GM12878 (cell line): ENCODE results near the gene LAMA5. TPM values are rescaled to one million over a fixed set of nuclear protein-coding genes. Genes with fewer than 3 reads are reported as not detected.

ENCODE experiments used
- ATAC-seq: fragments of 200-7000 bp; cut with Tn5 transposase; 3 replicates; pipeline ENCODE4 v1.9.1; 2020; ENCODE audit warnings: mild to moderate bottlenecking, moderate library complexity
- BruUV-seq: library from RNA; stranded (reverse); fragments of 400-500 nt; replicated peaks from 2 replicates; lab custom pipeline; 2021; lab: Mats Ljungman, UMichigan
- CTCF ChIA-PET: fragments of 300-600 bp; sonication (Branson Sonifier 250); formaldehyde crosslinking; extraction: SDS; loops from one replicate; lab custom pipeline; 2021; ENCODE audit warnings: inconsistent platforms; lab: Yijun Ruan, JAX
- POLR2A ChIA-PET: fragments of 350-600 bp; formaldehyde crosslinking; extraction: SDS; loops from one replicate; lab custom pipeline; 2021; ENCODE audit warnings: inconsistent platforms; lab: Charles Lee
- RAD21 ChIA-PET: fragments of 300-600 bp; sonication (Branson Sonifier 250); formaldehyde crosslinking; loops from one replicate; lab custom pipeline; 2023; ENCODE audit warnings: antibody characterized with exemption; ENCODE audit not compliant: unreplicated experiment; lab: Charles Lee
- SMC1A ChIA-PET: fragments of 300-600 bp; sonication (Branson Sonifier 250); formaldehyde crosslinking; loops from one replicate; lab custom pipeline; 2023; ENCODE audit not compliant: unreplicated experiment, uncharacterized antibody; lab: Charles Lee
- DNase-seq: peaks from one replicate; pipeline ENCODE4 v3.0.0-alpha.2; 2011; ENCODE audit warnings: low read depth, low spot score
- FAIRE-seq: peaks from 3 replicates; lab custom pipeline; 2011; peaks lifted over from hg19 to GRCh38; lab: Jason Lieb, UNC
- H2AFZ ChIP-seq: 2 replicates; pipeline ENCODE4 v1.6.0; 2011; ENCODE audit warnings: low read depth, low read length, control low read depth; ENCODE audit not compliant: control insufficient read depth
- H3K27ac ChIP-seq: 2 replicates; pipeline ENCODE4 v1.5.1; 2011; ENCODE audit warnings: control low read depth; ENCODE audit not compliant: control insufficient read depth, insufficient read depth
- H3K27me3 ChIP-seq, 2 experiments: replicated peaks in 1 of 2; 2 replicates each; pipeline versions ENCODE4 v1.6.0 to v1.6.1; 2011; ENCODE audit warnings: low read length in 1 of 2; ENCODE audit not compliant: control insufficient read depth in 2 of 2, insufficient read depth in 2 of 2
- H3K36me3 ChIP-seq, 2 experiments: 2 replicates each; pipeline ENCODE4 v1.5.1; 2011; ENCODE audit warnings: low read length in 1 of 2; ENCODE audit not compliant: control insufficient read depth in 2 of 2, insufficient read depth in 2 of 2
- H3K4me1 ChIP-seq: 2 replicates; pipeline ENCODE4 v1.6.1; 2011; ENCODE audit warnings: mild to moderate bottlenecking, low read length, moderate library complexity, mixed read lengths; ENCODE audit not compliant: control insufficient read depth, insufficient read depth
- H3K4me2 ChIP-seq: 2 replicates; pipeline ENCODE4 v1.6.0; 2011; ENCODE audit warnings: control low read depth; ENCODE audit not compliant: control insufficient read depth, insufficient read depth
- H3K4me3 ChIP-seq: fragments of 200-600 bp; sonication (generic); 2 replicates; pipeline ENCODE4 v1.5.1; 2016
- H3K79me2 ChIP-seq: 2 replicates; pipeline ENCODE4 v1.6.0; 2011; ENCODE audit warnings: low read length; ENCODE audit not compliant: control insufficient read depth, insufficient read depth
- H3K9ac ChIP-seq: 2 replicates; pipeline ENCODE4 v1.8.0; 2011; ENCODE audit warnings: low read length, control low read depth, mixed read lengths; ENCODE audit not compliant: control insufficient read depth, insufficient read depth
- H3K9me3 ChIP-seq: replicated peaks from 3 replicates; pipeline ENCODE4 v1.5.1; 2011; ENCODE audit warnings: mild to moderate bottlenecking, low read length; ENCODE audit not compliant: control insufficient read depth, insufficient read depth
- H4K20me1 ChIP-seq: 2 replicates; pipeline ENCODE4 v1.6.0; 2011; ENCODE audit not compliant: control insufficient read depth, insufficient read depth
- ETV6 ChIP-seq, 2 experiments: fragments of 450-650 bp in 1 of 2; IDR thresholded peaks in 1 of 2; conservative IDR thresholded peaks in 1 of 2; 2 replicates each; pipeline ENCODE4 v1.6.1; 2014; ENCODE audit warnings: antibody characterized with exemption in 1 of 2, borderline replicate concordance in 1 of 2, low read depth in 1 of 2, mild to moderate bottlenecking in 1 of 2, moderate library complexity in 1 of 2
- HCFC1 ChIP-seq: fragments of 150-350 bp; IDR thresholded peaks from 2 replicates; pipeline ENCODE4 v1.6.1; 2014; ENCODE audit warnings: low read length
- HDAC6 ChIP-seq: fragments of 200-600 bp; sonication (generic); IDR thresholded peaks from one replicate; pipeline ENCODE4 v1.8.0; 2017; ENCODE audit warnings: antibody characterized with exemption; ENCODE audit not compliant: unreplicated experiment
- JUNB ChIP-seq: IDR thresholded peaks from 2 replicates; pipeline ENCODE4 v1.6.1; 2016; ENCODE audit warnings: antibody characterized with exemption, mild to moderate bottlenecking
- JUND ChIP-seq: IDR thresholded peaks from 2 replicates; pipeline ENCODE4 v1.6.1; 2012; ENCODE audit warnings: low read depth, mild to moderate bottlenecking, low read length, improper control_type of control experiment, moderate library complexity
- MEF2B ChIP-seq: fragments of 450-650 bp; IDR thresholded peaks from 2 replicates; pipeline ENCODE4 v1.6.1; 2018; ENCODE audit warnings: mild to moderate bottlenecking, moderate library complexity; ENCODE audit not compliant: partially characterized antibody, poor library complexity, severe bottlenecking
- MTA3 ChIP-seq: IDR thresholded peaks from 2 replicates; pipeline ENCODE4 v1.6.1; 2012; ENCODE audit warnings: low read length, inconsistent platforms, borderline replicate concordance
- NBN ChIP-seq: fragments of 450-650 bp; IDR thresholded peaks from 2 replicates; pipeline ENCODE4 v1.6.1; 2016
- PAX8 ChIP-seq: fragments of 450-650 bp; IDR thresholded peaks from 2 replicates; pipeline ENCODE4 v1.6.1; 2017; ENCODE audit warnings: mild to moderate bottlenecking, moderate library complexity
- PKNOX1 ChIP-seq: fragments of 450-650 bp; IDR thresholded peaks from 2 replicates; pipeline ENCODE4 v1.6.1; 2016; ENCODE audit warnings: mild to moderate bottlenecking
- POLR2AphosphoS2 ChIP-seq: IDR thresholded peaks from 2 replicates; pipeline ENCODE4 v1.6.1; 2011; ENCODE audit warnings: low read depth, mild to moderate bottlenecking, low read length, improper control_type of control experiment, moderate library complexity
- RBBP5 ChIP-seq: fragments of 200-600 bp; sonication (generic); conservative IDR thresholded peaks from 2 replicates; pipeline ENCODE4 v1.6.1; 2016
- RUNX3 ChIP-seq: IDR thresholded peaks from 2 replicates; pipeline ENCODE4 v1.6.1; 2012; ENCODE audit warnings: low read length, inconsistent platforms
- SMC3 ChIP-seq: IDR thresholded peaks from 2 replicates; pipeline ENCODE4 v1.6.1; 2011; ENCODE audit warnings: low read length, improper control_type of control experiment, borderline replicate concordance
- TARDBP ChIP-seq: IDR thresholded peaks from 2 replicates; pipeline ENCODE4 v1.6.1; 2016; ENCODE audit warnings: borderline replicate concordance
- USF2 ChIP-seq: IDR thresholded peaks from 2 replicates; pipeline ENCODE4 v1.6.1; 2011; ENCODE audit warnings: low read depth, low read length, improper control_type of control experiment, borderline replicate concordance
- ZBED1 ChIP-seq: IDR thresholded peaks from 2 replicates; pipeline ENCODE4 v1.6.1; 2016; ENCODE audit warnings: borderline replicate concordance
- ZZZ3 ChIP-seq: IDR thresholded peaks from 2 replicates; pipeline ENCODE4 v1.6.1; 2011; ENCODE audit warnings: low read depth; ENCODE audit not compliant: control insufficient read depth, insufficient read length
- WGBS: methylation state at CpG from one replicate; pipeline ENCODE4 v1.1.6; 2016; ENCODE audit warnings: low lambda C conversion rate; ENCODE audit not compliant: insufficient replicate concordance, insufficient coverage; ENCODE audit errors: missing lambda C conversion rate; 5-methylcytosine and 5-hydroxymethylcytosine counted together
- in situ Hi-C: fragments of 300-500 bp; cut with MboI; formaldehyde crosslinking; loops from 9 replicates; pipeline ENCODE4 v1.14.3; 2018; ENCODE audit warnings: mixed read lengths
- intact Hi-C: fragments of 100-400 bp; cut with micrococcal nuclease; formaldehyde crosslinking; loops from one replicate; pipeline ENCODE4 v1.14.2; 2022; ENCODE audit not compliant: unreplicated experiment
- polyA plus RNA-seq, 11 experiments: library from polyadenylated mRNA; depleted of rRNA in 4 of 11; unstranded in 6 of 11; stranded (reverse) in 5 of 11; fragments of >200 nt; fragmentation: Nextera tagmentation in 4 of 11; fragmentation: Illumina TruSeq in 1 of 11; extraction: Ambion mirVana in 4 of 11; extraction: Trizol in 1 of 11; gene quantifications; 1 replicate in 1 of 11; 2 replicates in 10 of 11; pipeline versions ENCODE4 v1.2.1 to v1.2.3, GENCODE V29; 2011 to 2016; ENCODE audit warnings: inconsistent platforms in 2 of 11, missing spikeins in 2 of 11, low read depth in 1 of 11
- total RNA-seq, 4 experiments: library from RNA; depleted of rRNA in 3 of 4; stranded (reverse); fragments of >200 nt in 3 of 4; fragmentation: Illumina TruSeq in 1 of 4; extraction: Trizol in 1 of 4; gene quantifications; 2 replicates each; pipeline versions ENCODE4 v1.2.1 to v1.2.3, GENCODE V29; 2013 to 2021
- TF ChIP-seq, protein P1 (sequence below): fragments of 450-650 bp; IDR thresholded peaks from 2 replicates; pipeline ENCODE4 v1.6.1; 2017; ENCODE audit warnings: mild to moderate bottlenecking, moderate library complexity

Gene LAMA5
- total and polyA plus RNA-seq, 10 of the 15 experiments (the other 5 are each of a cell fraction or from before 2014, with no cell fraction given) = 0.09 to 3.1 (median 1.6) TPM; not detected in 3

DNA sequence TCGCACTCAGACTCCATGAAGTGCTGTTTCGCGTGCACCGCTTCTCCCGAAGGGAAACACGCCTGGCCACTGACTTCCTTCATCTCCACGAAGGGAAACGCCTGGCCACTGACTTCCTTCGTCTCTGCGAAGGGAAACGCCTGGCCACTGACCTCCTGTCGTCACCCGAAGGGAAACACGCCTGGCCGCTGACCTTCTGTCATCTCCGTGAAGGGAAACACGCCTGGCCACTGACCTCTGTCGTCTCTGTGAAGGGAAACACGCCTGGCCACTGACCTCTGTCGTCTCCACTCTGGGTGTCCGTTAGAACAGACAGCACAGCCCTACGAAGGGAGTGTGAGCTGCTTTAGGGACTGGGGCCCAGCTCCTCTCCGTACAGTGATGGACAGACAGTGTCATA, 81.4 kb downstream of the LAMA5 start:
- BruUV-seq = no TSS peak
- H3K9me3 ChIP-seq = no peaks in the 10 kb centered on the region
- no peak overlapping the region for H3K4me3 ChIP-seq
- POLR2A ChIA-PET = no interaction called here
- SMC1A ChIA-PET = no interaction called here
- peaks cover 15 to 16% of the 10 kb centered on the region in 2 experiments; a peak in 3 of 4 replicates for H3K36me3 ChIP-seq
- CTCF ChIA-PET = interaction anchor here (0.7 kb wide), 1 partner anchor 803 kb away, joined by 3 read pairs; no protein-coding TSS in a partner anchor
- intact Hi-C loops (no loop called here), in situ Hi-C loops (no loop called here)
- no peak overlapping the region for H2AFZ ChIP-seq
- no peaks in the 10 kb centered on the region for H3K79me2 ChIP-seq
- DNase-seq (no peak), FAIRE-seq (no peak), ATAC-seq (no peak)
- TF ChIP-seq PAX8 (no peak), NBN (no peak), ETV6 (conservative IDR thresholded peaks at IDR 0.05 in 1 of 2, IDR thresholded peaks at IDR 0.05 in 1 of 2; ENCODE audit: borderline replicate concordance in 1 of 2, low read depth in 1 of 2) (no peak), HDAC6 (no peak), HCFC1 (no peak), ZZZ3 (no peak), MEF2B (no peak), PKNOX1 (no peak), TARDBP (no peak), POLR2AphosphoS2 (no peak), USF2 (no peak), RBBP5 (no peak), RUNX3 (no peak), ZBED1 (no peak), MTA3 (no peak), SMC3 (no peak), JUND (no peak), JUNB (no peak)
- TF ChIP-seq, protein P1, sequence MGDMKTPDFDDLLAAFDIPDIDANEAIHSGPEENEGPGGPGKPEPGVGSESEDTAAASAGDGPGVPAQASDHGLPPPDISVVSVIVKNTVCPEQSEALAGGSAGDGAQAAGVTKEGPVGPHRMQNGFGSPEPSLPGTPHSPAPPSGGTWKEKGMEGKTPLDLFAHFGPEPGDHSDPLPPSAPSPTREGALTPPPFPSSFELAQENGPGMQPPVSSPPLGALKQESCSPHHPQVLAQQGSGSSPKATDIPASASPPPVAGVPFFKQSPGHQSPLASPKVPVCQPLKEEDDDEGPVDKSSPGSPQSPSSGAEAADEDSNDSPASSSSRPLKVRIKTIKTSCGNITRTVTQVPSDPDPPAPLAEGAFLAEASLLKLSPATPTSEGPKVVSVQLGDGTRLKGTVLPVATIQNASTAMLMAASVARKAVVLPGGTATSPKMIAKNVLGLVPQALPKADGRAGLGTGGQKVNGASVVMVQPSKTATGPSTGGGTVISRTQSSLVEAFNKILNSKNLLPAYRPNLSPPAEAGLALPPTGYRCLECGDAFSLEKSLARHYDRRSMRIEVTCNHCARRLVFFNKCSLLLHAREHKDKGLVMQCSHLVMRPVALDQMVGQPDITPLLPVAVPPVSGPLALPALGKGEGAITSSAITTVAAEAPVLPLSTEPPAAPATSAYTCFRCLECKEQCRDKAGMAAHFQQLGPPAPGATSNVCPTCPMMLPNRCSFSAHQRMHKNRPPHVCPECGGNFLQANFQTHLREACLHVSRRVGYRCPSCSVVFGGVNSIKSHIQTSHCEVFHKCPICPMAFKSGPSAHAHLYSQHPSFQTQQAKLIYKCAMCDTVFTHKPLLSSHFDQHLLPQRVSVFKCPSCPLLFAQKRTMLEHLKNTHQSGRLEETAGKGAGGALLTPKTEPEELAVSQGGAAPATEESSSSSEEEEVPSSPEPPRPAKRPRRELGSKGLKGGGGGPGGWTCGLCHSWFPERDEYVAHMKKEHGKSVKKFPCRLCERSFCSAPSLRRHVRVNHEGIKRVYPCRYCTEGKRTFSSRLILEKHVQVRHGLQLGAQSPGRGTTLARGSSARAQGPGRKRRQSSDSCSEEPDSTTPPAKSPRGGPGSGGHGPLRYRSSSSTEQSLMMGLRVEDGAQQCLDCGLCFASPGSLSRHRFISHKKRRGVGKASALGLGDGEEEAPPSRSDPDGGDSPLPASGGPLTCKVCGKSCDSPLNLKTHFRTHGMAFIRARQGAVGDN = no peak
- H3K9ac ChIP-seq = no peak overlapping the region
- RAD21 ChIA-PET = no interaction called here
- no peaks in the 10 kb centered on the region for H4K20me1 ChIP-seq
- no peaks in the 10 kb centered on the region for H3K4me1 ChIP-seq
- no peak overlapping the region for H3K27ac ChIP-seq
- H3K4me2 ChIP-seq = no peak overlapping the region
- WGBS = 88% methylated on average over 23 of the region's 23 CpGs
- H3K27me3 ChIP-seq = no peaks in the 10 kb centered on the region
